Activated CD8-positive, alpha-beta memory T cell treated with anti-CD3 and anti-CD28 coated beads for 48 hours (primary cell): ENCODE results near the gene TNC.

Source experiments
- DNase-seq, 3 experiments: peaks; one replicate each; pipeline ENCODE4 v3.0.0-alpha.2; 2020; ENCODE audit warnings: low read depth in 2 of 3, low spot score in 2 of 3

The TNC gene

GRCh38 chr9:115015018-115015635, 102.8 kb downstream of the TNC start:
- DNase-seq, result no peak

- no peak for DNase-seq
Observed at GRCh38 chr9:115014438-115014837, 103.5 kb downstream of the TNC start.

GRCh38 chr9:115013998-115014397, 104.0 kb downstream of the TNC start:
- DNase-seq, result peak in 2 of 3 experiments; percentile 40 to 55

- DNase-seq, result no peak
Observed at GRCh38 chr9:115012486-115012885, 105.5 kb downstream of the TNC start.

GRCh38 chr9:115010874-115011273, 107.1 kb downstream of the TNC start:
- DNase-seq, result no peak

GRCh38 chr9:115008536-115009270, 109.3 kb downstream of the TNC start:
- DNase-seq, result no peak

- DNase-seq, result no peak
Observed at GRCh38 chr9:115006660-115007059, 111.3 kb downstream of the TNC start.

GRCh38 chr9:115005322-115005721, 112.6 kb downstream of the TNC start:
- DNase-seq, result no peak

GRCh38 chr9:115004545-115004944, 113.4 kb downstream of the TNC start:
- no peak for DNase-seq

- no peak for DNase-seq
Observed at GRCh38 chr9:115002371-115003120, 115.4 kb downstream of the TNC start.

GRCh38 chr9:115000217-115000639, 117.7 kb downstream of the TNC start:
- DNase-seq, result no peak

GRCh38 chr9:114998326-114998725, 119.6 kb downstream of the TNC start:
- no peak for DNase-seq

- no peak for DNase-seq
Observed at GRCh38 chr9:114995681-114996221, 122.2 kb downstream of the TNC start.

GRCh38 chr9:114994768-114995167, 123.2 kb downstream of the TNC start:
- DNase-seq, result no peak

GRCh38 chr9:114991861-114992260, 126.1 kb downstream of the TNC start:
- DNase-seq, result no peak

GRCh38 chr9:114990901-114991300, 127.1 kb downstream of the TNC start:
- no peak for DNase-seq

GRCh38 chr9:114989600-114990410, 128.2 kb downstream of the TNC start:
- DNase-seq, result peak in 2 of 3 experiments; percentile 39 to 52

- peak in 2 of 3 experiments; percentile 16 to 33 for DNase-seq
Observed at GRCh38 chr9:114988962-114989599, 128.9 kb downstream of the TNC start.

GRCh38 chr9:114987116-114987515, 130.8 kb downstream of the TNC start:
- no peak for DNase-seq

GRCh38 chr9:114985959-114986501, 131.9 kb downstream of the TNC start:
- DNase-seq, result no peak
